ENCODE measurements around the gene ST7L.
A peak's percentile ranks its signal among the peaks of the same experiment; 100 is the strongest.

Gene ST7L

GRCh38 chr1:112614460-112615065 is 4.4 kb downstream of the ST7L start:
- FAIRE-seq: no peak

- FAIRE-seq: no peak
Observed at GRCh38 chr1:112605633-112606327, 13.2 kb downstream of the ST7L start.

- FAIRE-seq: no peak
Observed at GRCh38 chr1:112603541-112603940, 15.4 kb downstream of the ST7L start.

GRCh38 chr1:112603012-112603411 is 15.9 kb downstream of the ST7L start:
- no peak for FAIRE-seq

GRCh38 chr1:112599477-112599876 is 19.5 kb downstream of the ST7L start:
- no peak for FAIRE-seq

GRCh38 chr1:112594208-112594876 is 24.6 kb downstream of the ST7L start:
- FAIRE-seq: no peak

- no peak for FAIRE-seq
Observed at GRCh38 chr1:112589766-112590165, 29.2 kb downstream of the ST7L start.

- FAIRE-seq: no peak
Observed at GRCh38 chr1:112583366-112583765, 35.6 kb downstream of the ST7L start.

- FAIRE-seq: no peak
Observed at GRCh38 chr1:112581586-112582192, 37.3 kb downstream of the ST7L start.

- FAIRE-seq: no peak
Observed at GRCh38 chr1:112579801-112580510, 39.0 kb downstream of the ST7L start.

GRCh38 chr1:112576240-112576639 is 42.7 kb downstream of the ST7L start:
- FAIRE-seq: no peak

GRCh38 chr1:112575154-112575804 is 43.7 kb downstream of the ST7L start:
- FAIRE-seq: no peak

GRCh38 chr1:112565800-112566199 is 53.1 kb downstream of the ST7L start:
- FAIRE-seq: no peak

GRCh38 chr1:112564081-112564480 is 54.9 kb downstream of the ST7L start:
- no peak for FAIRE-seq

GRCh38 chr1:112563341-112563740 is 55.6 kb downstream of the ST7L start:
- no peak for FAIRE-seq

GRCh38 chr1:112558634-112559033 is 60.3 kb downstream of the ST7L start:
- no peak for FAIRE-seq

GRCh38 chr1:112557385-112557784 is 61.6 kb downstream of the ST7L start:
- FAIRE-seq: no peak

GRCh38 chr1:112554411-112554810 is 64.5 kb downstream of the ST7L start:
- FAIRE-seq: no peak

GRCh38 chr1:112549590-112549989 is 69.4 kb downstream of the ST7L start:
- no peak for FAIRE-seq

- FAIRE-seq: no peak
Observed at GRCh38 chr1:112548547-112548946, 70.4 kb downstream of the ST7L start.

- no peak for FAIRE-seq
Observed at GRCh38 chr1:112546076-112546475, 72.9 kb downstream of the ST7L start.

GRCh38 chr1:112544751-112545150 is 74.2 kb downstream of the ST7L start:
- peak; percentile 26 for FAIRE-seq
